HUES64 (cell line): ENCODE data around the gene PFKFB3.

Experiments used
- H3K27ac ChIP-seq: 2 replicates; pipeline ENCODE4 v1.7.0; 2013; ENCODE audit warnings: low read depth, low read length, inconsistent platforms
- H3K27me3 ChIP-seq: 2 replicates; pipeline ENCODE4 v1.6.1; 2013; ENCODE audit warnings: mild to moderate bottlenecking, low read length; ENCODE audit not compliant: insufficient read depth
- H3K36me3 ChIP-seq: 2 replicates; pipeline ENCODE4 v1.6.1; 2013; ENCODE audit warnings: mild to moderate bottlenecking, low read length; ENCODE audit not compliant: insufficient read depth
- H3K4me1 ChIP-seq: 2 replicates; pipeline ENCODE4 v1.6.1; 2013; ENCODE audit warnings: mild to moderate bottlenecking, low read length, moderate library complexity; ENCODE audit not compliant: insufficient read depth
- H3K4me3 ChIP-seq: 2 replicates; pipeline ENCODE4 v1.5.1; 2013; ENCODE audit warnings: mild to moderate bottlenecking, low read length, moderate library complexity
- H3K9ac ChIP-seq: 2 replicates; pipeline ENCODE4 v1.6.1; 2013; ENCODE audit warnings: mild to moderate bottlenecking, low read depth, low read length
- H3K9me3 ChIP-seq: 2 replicates; pipeline ENCODE4 v1.6.1; 2013; ENCODE audit warnings: low read depth, low read length; ENCODE audit not compliant: insufficient read depth
- WGBS: fragments of 150-250, 120-280 bp; methylation state at CpG from one replicate; pipeline ENCODE4 v1.1.7; 2013; ENCODE audit warnings: missing lambda C conversion rate; 5-methylcytosine and 5-hydroxymethylcytosine counted together

The PFKFB3 gene

GRCh38 chr10:6221971-6222751, 19.4 kb downstream of the PFKFB3 start:
- Histone ChIP-seq H3K9me3 (no peaks in the 10 kb centered on the region), H3K4me1 (no peaks in the 10 kb centered on the region), H3K36me3 (peaks cover 98% of the 10 kb centered on the region), H3K27ac (no peak overlapping the region), H3K9ac (no peak overlapping the region), H3K27me3 (no peaks in the 10 kb centered on the region), H3K4me3 (no peak overlapping the region)
- WGBS = 96% methylated on average over 21 of the region's 21 CpGs

- no peak overlapping the region for H3K9ac ChIP-seq
- WGBS = 94% methylated on average over 19 of the region's 19 CpGs
Measured at GRCh38 chr10:6222755-6223154, 20.0 kb downstream of the PFKFB3 start.

GRCh38 chr10:6223981-6224380, 21.2 kb downstream of the PFKFB3 start:
- Histone ChIP-seq H3K27me3 (no peaks in the 10 kb centered on the region), H3K36me3 (peaks cover 99% of the 10 kb centered on the region), H3K27ac (no peak overlapping the region), H3K4me3 (no peak overlapping the region), H3K9ac (no peak overlapping the region), H3K9me3 (no peaks in the 10 kb centered on the region), H3K4me1 (no peaks in the 10 kb centered on the region)
- WGBS = 97% methylated on average over 14 of the region's 14 CpGs

More at GRCh38 chr10:6222755-6223154, 20.0 kb downstream of the PFKFB3 start:
- H3K4me3 ChIP-seq = no peak overlapping the region
- peaks cover 98% of the 10 kb centered on the region for H3K36me3 ChIP-seq
- no peak overlapping the region for H3K27ac ChIP-seq
- H3K4me1 ChIP-seq = no peaks in the 10 kb centered on the region
- H3K9me3 ChIP-seq = no peaks in the 10 kb centered on the region
- no peaks in the 10 kb centered on the region for H3K27me3 ChIP-seq

- no peaks in the 10 kb centered on the region for H3K4me1 ChIP-seq
- 94% methylated on average over 13 of the region's 13 CpGs for WGBS
- H3K4me3 ChIP-seq = no peak overlapping the region
- H3K9me3 ChIP-seq = no peaks in the 10 kb centered on the region
- H3K9ac ChIP-seq = no peak overlapping the region
- no peak overlapping the region for H3K27ac ChIP-seq
- peaks cover 99% of the 10 kb centered on the region for H3K36me3 ChIP-seq
- H3K27me3 ChIP-seq = no peaks in the 10 kb centered on the region
Measured at GRCh38 chr10:6224781-6225180, 22.0 kb downstream of the PFKFB3 start.

GRCh38 chr10:6225263-6225814, 22.6 kb downstream of the PFKFB3 start:
- Histone ChIP-seq H3K27ac (no peak overlapping the region), H3K4me1 (no peaks in the 10 kb centered on the region), H3K4me3 (no peak overlapping the region), H3K27me3 (no peaks in the 10 kb centered on the region), H3K9me3 (no peaks in the 10 kb centered on the region), H3K9ac (no peak overlapping the region), H3K36me3 (peaks cover 99% of the 10 kb centered on the region)
- WGBS = 93% methylated on average over 15 of the region's 15 CpGs

- WGBS = 96% methylated on average over 23 of the region's 23 CpGs
- H3K27ac ChIP-seq = no peak overlapping the region
- peaks cover 96% of the 10 kb centered on the region for H3K36me3 ChIP-seq
- H3K4me3 ChIP-seq = no peak overlapping the region
- no peaks in the 10 kb centered on the region for H3K27me3 ChIP-seq
- H3K9ac ChIP-seq = no peak overlapping the region
- H3K4me1 ChIP-seq = no peaks in the 10 kb centered on the region
- H3K9me3 ChIP-seq = no peaks in the 10 kb centered on the region
Measured at GRCh38 chr10:6226216-6226615, 23.5 kb downstream of the PFKFB3 start.

GRCh38 chr10:6227346-6227745, 24.6 kb downstream of the PFKFB3 start:
- 97% methylated on average over 9 of the region's 9 CpGs for WGBS
- no peaks in the 10 kb centered on the region for H3K4me1 ChIP-seq
- no peaks in the 10 kb centered on the region for H3K27me3 ChIP-seq
- peaks cover 96% of the 10 kb centered on the region for H3K36me3 ChIP-seq
- H3K4me3 ChIP-seq = no peak overlapping the region
- H3K27ac ChIP-seq = no peak overlapping the region
- H3K9ac ChIP-seq = no peak overlapping the region
- H3K9me3 ChIP-seq = no peaks in the 10 kb centered on the region

- WGBS = 94% methylated on average over 20 of the region's 20 CpGs
- Histone ChIP-seq H3K27ac (no peak overlapping the region), H3K36me3 (peaks cover 96% of the 10 kb centered on the region), H3K9me3 (no peaks in the 10 kb centered on the region), H3K4me3 (no peak overlapping the region), H3K9ac (no peak overlapping the region), H3K27me3 (no peaks in the 10 kb centered on the region), H3K4me1 (no peaks in the 10 kb centered on the region)
Measured at GRCh38 chr10:6228010-6228511, 25.3 kb downstream of the PFKFB3 start.

- peaks cover 96% of the 10 kb centered on the region for H3K36me3 ChIP-seq
- H3K4me1 ChIP-seq = no peaks in the 10 kb centered on the region
- H3K4me3 ChIP-seq = no peak overlapping the region
- no peaks in the 10 kb centered on the region for H3K27me3 ChIP-seq
- H3K9ac ChIP-seq = no peak overlapping the region
- 78% methylated on average over 5 of the region's 5 CpGs for WGBS
- H3K9me3 ChIP-seq = no peaks in the 10 kb centered on the region
- no peak overlapping the region for H3K27ac ChIP-seq
Measured at GRCh38 chr10:6228647-6229046, 25.9 kb downstream of the PFKFB3 start.

GRCh38 chr10:6229290-6229689, 26.6 kb downstream of the PFKFB3 start:
- 97% methylated on average over 15 of the region's 15 CpGs for WGBS
- H3K4me1 ChIP-seq = no peaks in the 10 kb centered on the region
- H3K4me3 ChIP-seq = no peak overlapping the region
- no peak overlapping the region for H3K9ac ChIP-seq
- no peaks in the 10 kb centered on the region for H3K27me3 ChIP-seq
- no peaks in the 10 kb centered on the region for H3K9me3 ChIP-seq
- H3K36me3 ChIP-seq = peaks cover 96% of the 10 kb centered on the region
- no peak overlapping the region for H3K27ac ChIP-seq

- no peaks in the 10 kb centered on the region for H3K4me1 ChIP-seq
- no peaks in the 10 kb centered on the region for H3K27me3 ChIP-seq
- H3K36me3 ChIP-seq = peaks cover 96% of the 10 kb centered on the region
- WGBS = 94% methylated on average over 13 of the region's 13 CpGs
- no peak overlapping the region for H3K27ac ChIP-seq
- no peaks in the 10 kb centered on the region for H3K9me3 ChIP-seq
- no peak overlapping the region for H3K4me3 ChIP-seq
- H3K9ac ChIP-seq = no peak overlapping the region
Measured at GRCh38 chr10:6229746-6230145, 27.0 kb downstream of the PFKFB3 start.
